D341Med (cell line): ENCODE data around the gene TMEM132D.
"Not testable (repeated sequence)": the region's sequence is repeated elsewhere in the genome, so short reads cannot be mapped to it uniquely, and the experiment has no call there.

Experiments
- DNase-seq: peaks from one replicate; pipeline ENCODE4 v3.0.0; 2012; ENCODE audit warnings: low spot score

TMEM132D gene

DNA sequence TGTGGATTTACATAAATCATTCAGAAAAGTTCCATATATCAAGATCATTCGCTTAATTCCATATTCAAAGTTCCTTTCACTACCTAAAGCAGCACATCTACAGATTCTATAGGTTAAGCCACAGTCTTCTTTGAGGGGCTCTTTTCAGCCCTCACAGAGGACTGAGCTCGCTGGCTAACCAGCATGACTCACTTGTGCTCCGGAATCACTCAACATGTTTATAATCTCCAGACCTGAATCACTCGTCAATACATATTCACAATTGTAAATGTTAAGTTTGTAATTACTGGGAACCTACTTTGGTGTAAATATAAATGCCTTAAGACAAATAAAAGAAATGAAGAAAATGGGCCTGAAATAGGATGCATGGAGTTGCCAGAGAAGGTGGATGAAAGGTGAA is 315.7 kb downstream of the TMEM132D start:
- DNase-seq: no peak

DNA sequence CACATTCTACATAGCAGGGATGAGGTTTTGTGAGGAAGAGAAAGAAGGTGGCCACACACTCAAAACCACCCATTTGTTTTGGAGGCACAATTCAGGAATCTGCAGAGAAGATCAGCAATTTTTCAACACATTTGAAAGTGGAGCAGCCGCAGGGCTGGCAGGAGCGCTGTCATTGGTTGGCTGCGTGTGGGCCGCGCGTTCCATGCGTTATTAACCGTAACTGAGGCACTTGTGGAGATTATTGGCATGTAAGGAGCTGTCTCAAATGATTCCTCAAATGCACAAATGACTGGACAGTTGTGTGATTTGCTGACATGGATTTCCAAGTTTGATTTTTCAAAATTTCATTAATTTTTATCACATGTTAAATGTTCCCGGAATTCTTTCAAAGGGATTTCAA is 318.5 kb downstream of the TMEM132D start:
- DNase-seq: no peak

DNA sequence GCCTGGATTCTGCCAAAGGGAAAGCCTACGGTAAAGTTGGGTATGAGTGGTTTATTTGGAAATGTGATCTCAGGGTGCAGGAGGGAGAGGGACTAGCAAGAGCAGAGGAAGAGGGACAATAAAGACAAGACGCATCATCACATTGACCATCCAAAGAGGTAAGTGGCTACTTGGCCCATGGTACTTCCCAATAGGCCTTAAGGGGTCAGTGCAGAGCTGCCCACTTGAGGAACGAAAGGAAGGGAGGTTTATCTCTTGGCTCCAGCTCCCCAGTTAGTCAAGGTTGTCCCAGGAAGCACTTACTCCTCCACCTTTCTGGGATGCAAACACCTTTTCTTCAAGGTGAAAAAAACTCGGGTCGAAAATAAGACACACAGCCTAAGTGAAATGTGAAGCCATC is 323.9 kb downstream of the TMEM132D start:
- no peak for DNase-seq

DNA sequence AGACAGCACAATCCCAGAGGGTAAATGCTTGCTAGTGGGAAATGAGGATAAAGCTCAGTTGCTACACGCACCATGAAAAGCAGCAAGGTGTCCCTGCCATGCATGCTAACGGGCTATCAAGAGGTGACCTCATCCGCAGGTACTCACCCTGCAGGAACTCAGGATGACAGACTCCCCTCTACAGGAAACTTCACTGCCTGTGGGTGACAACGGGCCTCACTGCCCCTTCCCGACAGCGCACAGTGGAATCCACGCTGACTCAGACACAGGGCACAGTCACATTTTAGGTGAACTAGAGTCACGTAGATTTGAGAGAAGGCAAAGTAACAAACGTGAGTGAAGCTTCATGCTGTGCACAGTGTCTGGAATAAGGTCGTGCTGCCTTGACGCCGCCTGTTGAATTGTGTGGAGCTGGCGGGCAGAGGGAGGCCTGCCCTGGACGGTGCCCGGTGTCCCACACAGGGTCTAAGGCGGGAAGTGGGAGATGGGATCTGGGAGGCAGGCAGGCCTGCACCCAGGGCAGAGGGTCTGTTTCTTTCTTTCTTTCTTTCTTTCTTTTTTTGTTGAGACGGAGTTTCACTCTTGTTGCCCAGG is 331.8 kb downstream of the TMEM132D start:
- DNase-seq: no peak

DNA sequence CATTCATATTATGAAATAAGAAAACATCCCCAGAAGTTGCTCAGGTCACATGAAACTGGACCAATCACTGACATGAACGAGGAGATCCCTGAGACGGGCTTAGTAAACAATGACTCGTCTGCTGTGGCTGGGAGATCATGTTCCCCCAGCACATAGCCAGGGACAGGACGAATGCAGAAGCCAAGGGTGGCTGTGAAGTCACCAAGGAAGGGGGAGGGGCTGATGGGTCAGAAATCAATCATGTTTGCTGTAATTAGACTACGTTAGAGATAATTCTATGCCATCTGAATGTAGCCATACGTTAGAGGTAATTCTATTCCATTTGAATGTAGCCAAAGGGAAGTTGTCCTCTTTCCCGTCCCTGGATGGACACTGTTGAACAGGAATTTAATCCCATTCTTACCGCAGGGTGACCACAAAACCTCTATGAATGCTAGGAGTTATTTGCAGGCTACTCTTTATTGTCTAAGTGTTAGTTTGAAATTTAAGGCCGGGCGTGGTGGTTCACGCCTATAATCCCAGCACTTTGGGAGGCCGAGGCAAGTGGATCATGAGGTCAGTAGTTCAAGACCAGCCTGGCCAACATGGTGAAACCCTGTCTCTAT is 332.9 kb downstream of the TMEM132D start:
- no peak for DNase-seq

DNA sequence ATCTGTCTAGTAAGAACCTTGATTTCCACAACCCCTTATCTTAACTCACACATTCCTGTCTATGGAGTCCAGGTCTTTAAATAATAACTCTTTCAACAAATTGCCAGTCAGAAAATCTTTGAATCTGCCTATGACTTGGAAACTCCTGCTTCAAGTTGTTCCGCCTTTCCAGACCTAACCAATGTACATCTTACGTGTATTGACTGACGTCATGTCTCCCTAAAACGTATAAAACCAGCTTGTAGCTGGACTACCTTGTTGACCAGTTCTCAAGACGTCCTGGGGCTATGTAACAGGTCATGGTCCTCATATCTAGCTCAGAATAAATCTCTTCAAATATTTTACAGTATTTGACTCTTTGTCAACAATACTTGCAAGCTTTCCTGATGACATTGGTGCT is 337.0 kb downstream of the TMEM132D start:
- DNase-seq: no peak

DNA sequence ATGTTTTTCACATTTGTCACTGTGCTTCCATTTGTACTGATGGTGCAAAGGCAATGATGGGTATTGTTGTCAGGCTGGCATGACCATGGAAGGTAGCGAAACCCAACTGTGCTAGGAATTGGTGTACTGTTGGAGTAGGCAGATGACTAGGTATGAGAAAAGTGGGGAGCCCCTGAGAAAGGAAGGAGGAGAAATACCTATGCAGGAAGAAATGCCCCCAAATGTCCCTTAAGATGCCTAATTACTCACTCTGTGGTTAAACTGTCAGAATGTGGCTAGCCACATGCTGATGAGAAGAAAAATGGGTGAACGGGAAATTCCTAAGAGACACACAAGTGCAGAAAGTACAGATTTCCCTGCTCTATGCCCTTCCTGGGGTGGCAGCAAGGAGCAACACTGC is 339.1 kb downstream of the TMEM132D start:
- DNase-seq: no peak

DNA sequence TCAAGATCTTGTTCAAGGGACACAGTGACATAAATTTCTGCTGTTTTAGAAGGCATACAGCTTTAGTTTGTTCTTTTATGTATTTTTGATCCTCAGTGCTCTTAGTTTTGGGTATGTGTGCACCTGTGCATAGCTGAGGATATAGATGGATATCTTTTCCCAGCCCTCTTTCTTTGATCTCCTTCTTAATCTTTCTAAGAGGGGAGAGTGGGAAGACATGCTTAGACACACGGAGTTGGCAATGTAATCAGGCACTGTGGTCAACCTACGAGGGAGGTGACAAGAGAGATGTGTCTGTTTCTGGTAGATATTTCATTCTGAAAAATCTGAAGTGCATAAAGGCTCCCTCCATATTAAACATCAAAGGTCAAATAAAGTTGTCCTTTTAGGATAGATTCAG is 340.6 kb downstream of the TMEM132D start:
- no peak for DNase-seq

DNA sequence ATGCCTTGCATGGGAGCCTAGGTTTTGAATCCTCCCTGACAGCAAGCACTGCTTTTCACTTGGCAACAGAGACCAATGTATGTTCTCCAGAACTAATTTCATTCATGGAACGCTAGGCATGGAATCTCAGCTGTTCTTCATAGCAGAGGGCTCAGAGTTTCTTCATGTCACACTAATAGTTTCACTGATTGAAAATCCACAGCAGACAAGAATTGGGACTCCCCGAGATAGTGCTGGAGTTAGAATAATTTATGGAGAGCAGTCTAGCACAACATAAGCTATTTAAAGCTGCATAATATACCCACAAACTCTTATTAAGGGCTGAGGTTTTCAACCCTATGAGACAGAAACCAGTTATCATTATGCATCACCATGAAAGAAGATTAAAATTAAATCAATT is 342.5 kb downstream of the TMEM132D start:
- no peak for DNase-seq

DNA sequence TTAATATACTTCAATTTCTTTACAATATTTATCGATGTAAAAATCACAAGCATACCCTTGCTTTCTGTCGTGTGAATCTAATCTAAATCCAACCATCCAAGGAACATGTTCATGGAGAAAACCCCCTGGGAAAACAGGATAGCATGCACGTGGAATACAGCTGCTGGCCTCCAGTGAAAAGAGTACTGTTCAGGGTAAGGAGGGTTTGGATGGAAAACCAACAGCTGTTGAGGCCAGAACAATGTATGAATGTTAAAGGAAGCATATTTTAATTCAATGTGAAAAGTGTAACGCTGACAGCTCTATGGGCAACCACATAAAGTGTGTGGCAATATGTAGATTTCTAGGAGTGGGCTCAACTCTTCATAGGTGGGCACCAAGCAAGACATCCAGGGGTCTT is 344.0 kb downstream of the TMEM132D start:
- DNase-seq: no peak

DNA sequence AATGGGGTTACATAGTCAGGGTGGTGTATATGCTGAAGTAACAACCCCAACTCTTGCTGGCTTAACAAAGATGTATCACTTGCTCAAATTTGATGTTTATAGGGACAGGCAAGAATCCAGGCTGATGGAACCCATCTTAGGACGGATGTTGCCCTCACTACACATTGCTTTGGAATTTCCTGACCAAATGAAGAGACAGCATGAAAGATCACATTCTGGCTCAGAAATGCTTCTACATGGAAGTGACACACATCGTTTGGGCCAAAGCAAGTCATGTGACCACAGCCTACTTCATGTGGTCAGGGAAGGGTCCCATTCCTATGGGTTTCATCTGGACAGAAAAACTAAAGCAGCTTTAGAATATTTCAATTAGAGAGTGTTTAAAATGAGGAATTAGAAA is 345.8 kb downstream of the TMEM132D start:
- DNase-seq: no peak

DNA sequence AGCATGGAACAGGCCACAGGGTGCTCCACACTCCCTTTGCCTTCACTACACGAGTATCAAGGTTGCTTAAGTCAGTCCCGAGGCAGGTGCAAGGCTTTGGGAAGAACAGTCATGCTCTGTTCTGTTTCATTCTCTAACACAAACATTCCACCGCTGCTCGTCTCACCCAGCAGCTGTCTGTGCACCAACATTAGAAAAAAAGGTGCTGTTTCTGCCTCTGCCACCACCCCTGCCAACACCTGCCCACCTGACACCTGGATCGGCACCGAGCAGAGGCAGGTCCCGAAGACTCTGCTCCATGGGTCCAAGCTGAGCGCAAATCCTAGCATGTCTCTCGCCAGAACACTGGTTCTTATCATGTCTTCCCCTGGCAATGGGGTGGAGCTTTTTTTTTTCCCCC is 347.7 kb downstream of the TMEM132D start:
- no peak for DNase-seq

DNA sequence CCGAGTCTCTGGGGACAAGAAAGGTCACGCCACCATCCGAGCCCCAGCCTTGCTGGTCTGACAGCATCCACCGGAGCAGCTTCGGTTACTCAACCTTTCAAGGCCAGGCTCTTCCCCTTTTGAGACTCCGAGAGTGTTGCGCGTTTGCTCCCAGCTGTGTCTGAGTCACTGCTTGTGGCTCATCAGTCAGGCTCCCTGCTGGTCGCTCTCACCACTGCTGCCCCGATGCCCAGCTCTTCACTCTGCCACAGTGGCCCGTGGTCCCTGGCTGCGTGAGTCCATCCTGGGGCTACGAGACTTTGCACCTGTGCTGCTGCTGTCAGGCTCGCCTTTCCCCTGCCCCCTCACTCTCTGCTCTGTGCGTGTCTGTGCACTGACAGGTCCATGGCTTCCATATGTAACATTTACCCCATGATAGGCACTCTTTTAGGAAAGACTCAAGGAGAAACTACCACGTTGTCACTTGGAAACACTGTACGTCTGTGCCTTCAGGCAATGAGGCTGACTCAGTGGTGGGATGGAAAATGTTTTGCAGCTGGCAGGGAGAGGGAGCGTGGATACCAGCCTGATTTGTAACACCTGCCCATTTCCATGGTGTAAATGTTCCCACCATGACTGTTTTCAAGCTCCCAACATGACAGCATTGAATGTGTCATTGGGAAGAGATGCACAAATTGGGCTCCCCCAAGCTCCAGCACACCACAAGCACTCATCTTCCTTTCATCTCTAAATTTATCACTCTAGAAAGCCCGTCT is 350.7 kb downstream of the TMEM132D start:
- no peak for DNase-seq

DNA sequence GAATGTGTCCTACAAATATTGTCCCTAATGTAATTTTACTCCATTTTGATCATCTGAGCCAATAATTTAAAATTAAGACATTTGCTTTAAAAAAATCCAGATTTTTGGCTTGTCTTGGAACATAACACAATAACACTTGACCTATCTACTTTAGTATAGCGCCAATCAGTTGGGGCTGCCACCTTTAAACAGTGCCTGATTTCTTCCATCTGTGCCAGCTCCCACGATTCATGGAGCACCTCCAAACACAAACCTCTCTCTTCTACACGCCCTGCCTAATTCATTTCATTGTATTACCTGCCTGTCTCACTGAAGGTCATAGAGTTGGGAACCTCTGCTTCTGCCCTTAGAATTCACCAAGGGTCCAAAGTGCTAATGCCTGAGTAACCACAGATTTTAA is 352.4 kb downstream of the TMEM132D start:
- DNase-seq: no peak

DNA sequence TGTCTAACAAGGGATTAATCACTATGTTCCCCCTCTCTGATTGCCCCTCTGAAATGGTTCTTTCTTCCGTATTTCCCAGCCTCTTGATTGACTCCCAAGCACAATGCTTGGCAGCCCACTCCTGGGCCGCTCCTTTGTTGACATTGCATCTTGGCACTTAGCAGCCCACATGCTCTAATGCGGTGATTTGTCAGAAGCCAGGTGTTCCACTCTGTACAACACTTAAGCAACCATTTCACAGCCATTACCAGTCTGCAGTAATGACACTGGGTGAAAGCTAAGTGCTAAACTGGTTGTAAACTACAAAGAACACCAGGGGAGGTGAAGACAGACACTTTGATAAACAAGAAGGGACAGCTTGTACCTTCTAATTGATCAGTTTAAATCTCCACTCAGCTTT is 353.5 kb downstream of the TMEM132D start:
- no peak for DNase-seq

DNA sequence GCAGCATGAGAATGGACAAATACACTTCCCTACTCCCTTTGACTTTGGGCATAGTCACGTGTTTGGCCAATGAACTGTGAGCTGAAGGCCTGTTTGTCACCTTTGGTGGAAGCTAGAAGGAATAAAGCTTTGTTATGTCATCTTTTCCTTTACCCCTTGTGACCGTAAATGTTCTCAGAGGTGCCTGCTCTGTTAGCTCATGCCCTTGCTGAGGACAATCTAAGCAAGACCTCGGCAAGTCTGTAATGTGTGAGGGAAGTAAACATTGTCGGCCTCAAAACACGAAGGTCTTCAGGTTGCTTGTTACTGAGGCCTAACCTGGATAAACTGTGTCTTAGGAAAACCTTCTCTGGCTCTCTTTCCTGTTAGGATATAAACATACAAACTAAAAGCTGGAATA is 354.2 kb downstream of the TMEM132D start:
- no peak for DNase-seq

DNA sequence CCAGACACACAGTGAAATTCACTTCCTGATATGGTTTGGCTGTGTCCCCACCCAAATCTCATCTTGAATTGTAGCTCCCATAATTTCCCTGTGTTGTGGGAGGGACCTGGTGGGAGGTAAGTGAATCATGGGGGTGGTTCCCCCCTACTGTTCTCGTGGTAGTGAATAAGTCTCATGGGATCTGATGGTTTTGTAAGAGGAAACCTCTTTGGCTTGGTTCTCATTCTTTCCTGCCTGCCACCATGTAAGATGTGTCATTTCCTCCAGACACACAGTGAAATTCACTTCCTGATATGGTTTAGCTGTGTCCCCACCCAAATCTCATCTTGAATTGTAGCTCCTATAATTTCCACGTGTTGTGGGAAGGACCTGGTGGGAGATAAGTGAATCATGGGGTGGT is 354.8 kb downstream of the TMEM132D start:
- not testable (repeated sequence) for DNase-seq

DNA sequence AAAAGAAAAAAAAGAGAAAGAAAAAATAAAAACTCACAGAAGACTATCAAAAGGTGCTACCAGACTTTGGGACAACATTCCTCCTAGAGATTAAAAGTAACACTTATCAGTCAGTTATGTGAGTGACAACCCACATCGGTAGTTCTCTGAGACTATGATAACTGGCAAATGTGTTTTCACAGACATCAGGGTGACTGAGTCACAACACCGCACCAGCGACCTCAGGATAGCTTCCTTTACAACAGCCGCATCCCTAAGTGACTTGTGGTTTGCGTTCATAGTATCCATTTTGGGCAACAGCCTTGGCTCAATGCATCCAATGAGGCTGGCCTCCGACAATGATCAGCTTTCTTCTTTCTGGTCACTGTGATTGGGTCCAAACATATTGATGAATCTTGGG is 359.1 kb downstream of the TMEM132D start:
- no peak for DNase-seq

DNA sequence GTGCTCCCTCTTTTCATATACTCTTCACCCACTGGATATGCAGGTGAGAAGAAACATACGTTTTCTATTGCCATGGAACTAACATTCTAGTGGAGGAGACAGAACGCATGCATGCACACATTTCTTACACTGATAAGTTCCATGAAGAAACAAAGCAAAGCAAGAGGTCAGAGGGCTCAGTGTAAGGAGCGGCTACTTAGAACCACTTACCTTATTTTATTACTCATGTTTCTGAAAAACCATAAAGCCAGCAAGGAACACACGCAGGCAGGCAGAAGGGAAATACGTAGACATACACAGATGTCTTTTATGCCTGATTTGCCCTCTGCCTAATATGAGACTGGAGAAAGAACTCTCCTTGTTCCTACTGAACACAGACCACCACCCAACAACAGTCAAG is 362.9 kb downstream of the TMEM132D start:
- DNase-seq: no peak

DNA sequence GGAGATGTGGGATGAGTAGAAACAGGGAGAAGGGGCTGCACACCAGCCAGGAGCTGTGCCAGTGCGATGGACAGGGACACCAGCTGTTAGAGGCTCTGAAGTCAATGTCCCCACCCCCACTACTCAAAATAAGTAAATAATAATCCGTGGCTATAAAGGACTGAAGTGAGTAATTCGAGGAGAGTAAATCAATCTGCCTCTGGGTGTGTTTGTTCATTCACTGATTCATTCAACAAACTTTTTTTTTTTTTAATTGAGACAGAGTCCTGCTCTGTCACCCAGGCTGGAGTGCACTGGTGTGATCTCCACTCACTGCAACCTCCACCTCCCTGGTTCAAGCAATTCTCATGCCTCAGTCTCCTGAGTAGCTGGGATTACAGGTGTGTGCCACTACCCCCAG is 363.6 kb downstream of the TMEM132D start:
- no peak for DNase-seq

DNA sequence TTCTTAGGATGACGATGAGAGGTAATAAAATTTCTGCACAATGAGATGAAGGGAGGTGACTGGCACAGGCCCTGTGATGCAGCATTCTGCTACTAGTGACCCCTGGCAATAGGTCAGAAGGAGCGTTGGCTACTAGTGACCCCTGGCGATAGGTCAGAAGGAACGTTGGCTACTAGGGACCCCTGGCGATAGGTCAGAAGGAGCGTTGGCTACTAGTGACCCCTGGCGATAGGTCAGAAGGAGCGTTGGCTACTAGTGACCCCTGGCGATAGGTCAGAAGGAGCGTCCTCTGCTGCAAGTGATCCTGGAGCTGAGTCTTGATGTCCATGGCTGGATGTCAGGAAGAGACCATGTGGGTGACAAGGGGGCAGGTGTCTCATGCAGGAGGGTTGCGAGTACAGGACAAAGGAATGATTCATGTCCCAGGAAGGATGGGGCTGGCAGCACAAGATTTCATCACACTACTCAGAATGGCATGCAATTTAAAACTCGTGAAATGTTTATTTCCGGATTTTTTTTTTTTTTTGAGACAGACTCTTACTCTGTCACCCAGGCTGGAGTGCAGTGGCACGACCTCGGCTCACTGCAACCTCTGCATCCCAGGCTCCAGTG is 365.0 kb downstream of the TMEM132D start:
- not testable (repeated sequence) for DNase-seq

DNA sequence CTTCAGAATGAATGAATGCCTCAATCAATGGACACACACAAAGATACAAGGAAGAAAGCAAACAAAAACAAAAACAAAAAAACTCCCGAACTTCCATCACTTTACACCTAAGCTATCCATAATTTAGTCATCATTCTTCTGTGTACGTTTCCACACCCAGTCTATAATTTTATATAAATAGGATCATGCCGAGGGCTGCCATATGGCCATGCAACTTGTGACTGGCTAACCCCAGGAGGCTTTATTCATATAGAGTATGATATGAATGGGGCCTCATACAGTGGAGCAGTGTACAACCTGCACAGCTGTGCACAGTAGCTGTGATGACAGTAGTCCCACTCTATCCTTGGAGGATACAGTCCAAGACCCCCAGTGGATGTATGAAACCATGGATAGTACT is 365.7 kb downstream of the TMEM132D start:
- DNase-seq: no peak
